Measurements from ENCODE around the gene SMARCAL1.

DNA sequence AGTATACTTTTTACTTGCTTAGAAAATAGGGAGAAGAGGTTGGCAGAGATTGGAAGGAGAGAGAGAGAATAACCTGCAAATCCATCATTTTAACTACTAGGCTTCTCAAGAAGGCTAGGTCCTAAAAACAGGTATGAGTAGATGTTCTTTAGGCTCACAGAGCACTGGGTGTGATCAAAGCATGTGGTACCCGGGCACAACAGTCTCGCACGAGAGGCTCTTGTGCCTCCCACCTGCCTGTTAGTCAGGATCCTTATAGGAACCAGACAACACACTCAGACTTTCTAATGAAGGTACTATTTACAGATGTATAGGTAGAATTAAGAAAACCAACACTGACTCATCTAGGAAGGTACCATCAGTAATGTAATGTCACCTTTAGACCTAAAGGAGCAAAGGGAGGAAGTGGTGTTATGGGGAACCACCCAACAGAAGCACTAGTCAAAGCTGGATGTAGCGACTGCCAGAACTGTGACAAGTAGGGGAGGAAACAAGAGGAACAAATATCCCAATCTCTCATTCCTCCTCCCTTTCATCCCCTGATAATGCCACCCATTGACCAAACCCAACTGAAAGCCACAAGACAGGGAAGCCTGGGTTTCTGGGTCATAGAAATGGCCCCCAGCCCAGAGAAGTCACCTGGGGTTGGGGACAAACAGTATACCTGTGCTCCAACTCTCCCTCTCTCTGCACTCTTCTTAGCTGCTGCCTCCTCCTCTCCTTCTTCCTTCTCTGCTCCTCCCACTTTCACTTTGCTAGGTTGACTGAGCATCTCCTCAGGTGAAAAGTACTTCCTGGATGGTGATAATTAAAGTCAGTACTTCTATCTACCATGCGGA, 24.0 kb upstream of the SMARCAL1 start:
- TF ChIP-seq, protein P1, sequence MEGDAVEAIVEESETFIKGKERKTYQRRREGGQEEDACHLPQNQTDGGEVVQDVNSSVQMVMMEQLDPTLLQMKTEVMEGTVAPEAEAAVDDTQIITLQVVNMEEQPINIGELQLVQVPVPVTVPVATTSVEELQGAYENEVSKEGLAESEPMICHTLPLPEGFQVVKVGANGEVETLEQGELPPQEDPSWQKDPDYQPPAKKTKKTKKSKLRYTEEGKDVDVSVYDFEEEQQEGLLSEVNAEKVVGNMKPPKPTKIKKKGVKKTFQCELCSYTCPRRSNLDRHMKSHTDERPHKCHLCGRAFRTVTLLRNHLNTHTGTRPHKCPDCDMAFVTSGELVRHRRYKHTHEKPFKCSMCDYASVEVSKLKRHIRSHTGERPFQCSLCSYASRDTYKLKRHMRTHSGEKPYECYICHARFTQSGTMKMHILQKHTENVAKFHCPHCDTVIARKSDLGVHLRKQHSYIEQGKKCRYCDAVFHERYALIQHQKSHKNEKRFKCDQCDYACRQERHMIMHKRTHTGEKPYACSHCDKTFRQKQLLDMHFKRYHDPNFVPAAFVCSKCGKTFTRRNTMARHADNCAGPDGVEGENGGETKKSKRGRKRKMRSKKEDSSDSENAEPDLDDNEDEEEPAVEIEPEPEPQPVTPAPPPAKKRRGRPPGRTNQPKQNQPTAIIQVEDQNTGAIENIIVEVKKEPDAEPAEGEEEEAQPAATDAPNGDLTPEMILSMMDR (IDR thresholded peaks at IDR 0.05; ENCODE audit: insufficient read depth, low read depth, low read length) = no peak
- no peak for TF ChIP-seq EZH2 (IDR thresholded peaks at IDR 0.05; ENCODE audit: insufficient read depth, low read length)

Data from astrocyte (in vitro differentiated cells and primary cell).